Measurements from ENCODE around the gene PI16.
"Not testable (repeated sequence)": the region's sequence is repeated elsewhere in the genome, so short reads cannot be mapped to it uniquely, and the experiment has no call there.

PI16 gene

DNA sequence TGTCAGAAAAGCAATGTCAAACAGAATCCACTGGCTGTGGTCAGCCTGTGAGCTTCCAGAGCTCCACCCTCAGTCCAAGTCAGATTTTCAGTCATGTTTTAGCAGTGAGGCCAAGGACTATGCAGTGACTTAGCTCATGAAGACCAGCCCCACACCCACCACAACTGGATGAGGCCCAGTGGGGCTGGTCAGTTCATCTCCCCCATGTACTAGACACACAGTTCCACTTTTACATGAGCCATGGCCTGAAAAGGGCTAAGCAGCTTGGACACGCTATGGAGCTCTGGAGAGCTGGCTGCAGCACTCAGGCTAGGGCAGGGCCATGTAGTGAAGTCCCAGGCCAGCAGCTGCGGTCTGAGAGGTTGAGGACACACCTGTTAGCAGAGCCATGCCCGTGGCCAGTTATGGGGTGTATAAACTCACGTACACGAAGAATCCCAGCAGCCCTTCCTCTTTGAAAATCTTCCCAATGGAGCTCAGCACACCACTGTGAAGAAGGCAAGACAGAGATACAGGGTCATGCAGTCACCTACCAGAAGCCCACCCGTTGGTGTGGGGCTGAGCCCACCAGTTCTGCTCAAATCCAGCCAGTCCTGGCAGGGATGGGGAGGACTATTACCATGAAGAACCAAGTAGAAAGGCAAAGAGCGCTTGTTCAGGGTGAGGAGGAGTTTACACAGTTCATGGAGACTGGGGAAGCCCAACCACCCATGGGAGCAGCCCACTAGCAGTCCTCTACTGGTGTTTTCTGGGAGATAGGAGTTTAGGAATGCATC lies 20.9 kb downstream of the PI16 start:
- DNase-seq (ENCODE audit: low read depth in 2 of 2): no peak

DNA sequence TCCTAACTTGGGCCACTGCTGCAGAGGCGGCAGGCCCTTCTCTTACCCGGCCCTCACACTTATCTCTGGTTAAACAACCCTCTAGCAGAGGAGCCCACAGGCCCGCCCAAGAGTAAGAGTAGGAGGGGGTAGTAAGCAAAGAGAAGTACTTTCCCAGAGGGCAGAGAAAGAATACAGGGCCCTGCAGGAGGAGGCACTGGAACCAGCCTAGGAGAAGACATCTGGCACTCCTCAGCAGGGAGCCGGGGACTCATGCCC lies 21.4 kb downstream of the PI16 start:
- no peak for DNase-seq (ENCODE audit: low read depth in 2 of 2)

DNA sequence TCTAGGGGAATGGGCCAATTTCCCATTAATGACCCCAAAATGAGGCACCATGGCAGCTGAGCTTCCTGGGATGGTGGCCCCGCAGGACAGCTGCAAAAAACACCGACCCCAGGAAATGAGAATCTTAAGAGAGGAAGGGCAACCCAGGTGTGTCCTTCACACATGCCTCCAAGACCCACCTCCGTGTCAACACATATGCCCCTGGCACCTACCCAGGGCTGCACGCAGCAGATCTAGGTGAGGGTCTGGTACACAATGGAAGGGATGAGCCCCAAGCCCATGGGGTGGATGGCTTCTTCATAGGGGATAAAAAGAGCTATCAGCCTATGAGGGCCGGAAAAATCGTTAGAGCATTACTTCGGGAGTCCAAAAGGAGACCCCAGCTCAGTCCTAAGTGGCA lies 22.0 kb downstream of the PI16 start:
- no peak for DNase-seq (ENCODE audit: low read depth in 2 of 2)

DNA sequence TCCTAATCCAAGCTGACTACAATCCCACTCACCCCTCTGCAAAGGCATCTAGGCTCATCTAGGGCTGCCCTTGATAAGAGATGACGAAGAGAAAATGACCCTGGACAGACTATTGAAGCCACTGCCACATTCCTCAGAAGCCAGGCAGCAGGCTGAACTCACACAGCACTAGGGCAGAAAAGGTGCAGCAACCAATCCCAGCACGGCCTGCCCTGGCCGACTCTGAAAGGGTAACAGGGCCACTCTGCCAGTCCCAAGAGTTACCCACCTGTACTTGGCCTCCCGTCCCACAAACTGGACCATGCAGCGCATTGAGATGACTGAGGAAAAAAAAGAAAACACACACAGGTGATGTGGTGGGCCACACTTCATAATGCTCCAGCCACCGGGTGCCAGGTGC lies 22.4 kb downstream of the PI16 start:
- DNase-seq (ENCODE audit: low read depth in 2 of 2): no peak

DNA sequence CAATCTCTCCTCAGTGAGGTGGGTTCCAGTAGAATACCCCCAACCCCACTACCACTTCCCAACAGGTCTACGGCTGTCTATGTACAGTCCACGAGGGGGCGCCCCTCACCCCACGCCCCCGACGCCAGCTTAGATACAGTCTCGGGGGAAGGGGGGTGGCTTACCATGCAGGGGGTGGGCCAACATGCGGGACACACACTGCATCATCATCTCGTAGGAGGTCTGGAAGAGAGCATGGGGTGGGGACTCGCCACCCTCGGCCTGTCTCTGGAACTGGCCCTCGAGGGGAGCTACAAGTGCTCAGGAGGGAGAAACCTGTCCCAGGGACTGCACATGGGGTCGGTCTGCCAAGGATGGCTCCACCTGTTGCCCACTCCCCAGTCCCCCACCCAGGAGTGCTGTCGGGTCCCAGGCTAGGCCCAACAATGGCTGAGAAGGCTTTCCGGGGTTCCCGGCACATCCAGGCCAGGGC lies 23.0 kb downstream of the PI16 start:
- DNase-seq (ENCODE audit: low read depth in 2 of 2): no peak

DNA sequence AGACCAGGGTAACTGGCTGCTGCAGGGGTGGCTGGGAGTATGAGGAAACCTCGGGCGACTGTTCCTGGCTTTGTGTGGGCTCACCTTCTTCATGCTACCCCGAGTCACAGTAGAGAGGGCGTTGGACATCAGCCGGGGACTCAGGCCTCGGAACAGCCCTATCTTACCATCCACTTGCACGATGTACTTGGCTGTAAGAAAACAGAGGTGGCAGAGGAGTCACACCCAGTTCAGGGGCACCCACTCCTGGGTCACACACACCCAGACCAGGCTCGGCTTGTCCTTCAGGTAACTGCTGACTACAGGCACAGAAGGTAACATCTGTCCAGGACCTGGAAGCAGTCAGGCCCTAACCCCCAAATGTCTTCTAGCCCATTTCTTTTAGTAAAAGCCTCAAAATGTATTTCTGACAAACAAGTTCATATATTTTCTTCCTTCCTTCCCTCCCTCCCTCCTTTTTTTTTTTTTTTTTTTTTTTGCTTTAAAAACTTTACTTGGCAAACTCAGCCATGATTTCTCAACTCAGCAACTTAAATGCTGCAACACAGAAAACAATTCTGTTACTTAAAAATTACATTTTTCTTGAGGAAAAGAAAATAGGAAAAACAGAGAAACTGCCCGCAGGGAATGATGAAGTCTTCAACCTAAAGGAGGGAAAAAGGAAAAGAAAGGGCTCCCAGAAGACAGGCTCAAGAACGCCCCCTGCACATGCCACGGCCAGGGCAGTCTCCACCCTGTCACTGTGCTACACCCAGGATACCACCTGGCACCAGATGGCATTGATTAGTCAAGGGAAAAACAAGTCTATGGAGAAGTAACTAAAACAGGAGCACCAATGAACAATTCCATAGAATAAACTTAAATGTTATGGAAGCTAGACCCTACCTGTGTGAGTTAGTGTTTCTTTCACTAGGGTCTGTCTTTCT lies 24.1 kb downstream of the PI16 start:
- no peak for DNase-seq (ENCODE audit: low read depth in 2 of 2)

DNA sequence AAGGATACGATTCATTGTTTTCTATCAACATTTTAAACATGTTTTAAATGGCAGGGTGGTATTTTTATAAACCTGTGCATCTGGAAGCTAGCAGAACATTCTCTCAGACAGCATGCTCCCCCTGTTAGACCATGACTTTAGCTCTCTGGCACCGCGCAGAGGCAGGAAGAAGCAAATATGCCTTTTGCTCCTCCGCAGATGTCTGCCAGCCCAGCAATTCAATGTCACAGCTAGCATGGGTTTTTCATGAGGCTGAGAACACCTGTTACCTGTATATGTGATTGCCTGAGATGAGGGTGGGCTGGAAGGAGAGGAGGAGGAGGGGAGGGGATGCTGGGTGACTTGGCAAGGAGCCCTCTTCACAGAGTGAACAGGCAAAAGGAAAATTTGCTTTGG lies 24.8 kb downstream of the PI16 start:
- DNase-seq (ENCODE audit: low read depth in 2 of 2): no peak

DNA sequence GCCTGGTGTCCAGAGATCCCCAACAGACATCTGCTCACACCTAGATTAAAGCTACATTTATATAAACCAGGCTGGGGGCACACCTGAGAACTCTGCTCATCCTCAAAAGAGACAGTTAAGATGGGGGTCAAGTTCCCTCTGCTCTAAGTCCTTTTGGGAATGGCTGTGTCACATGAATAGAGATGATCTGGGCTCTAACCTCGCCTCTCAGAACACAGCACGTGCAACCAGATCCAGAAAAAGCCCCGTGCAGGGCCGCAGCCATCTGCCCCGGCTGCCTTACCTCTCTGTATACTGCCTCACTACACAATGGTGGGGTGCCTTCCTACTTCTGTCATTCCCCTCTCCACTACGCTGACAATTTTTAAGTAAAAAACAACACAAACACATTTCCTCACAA lies 25.6 kb downstream of the PI16 start:
- no peak for DNase-seq (ENCODE audit: low read depth in 2 of 2)

DNA sequence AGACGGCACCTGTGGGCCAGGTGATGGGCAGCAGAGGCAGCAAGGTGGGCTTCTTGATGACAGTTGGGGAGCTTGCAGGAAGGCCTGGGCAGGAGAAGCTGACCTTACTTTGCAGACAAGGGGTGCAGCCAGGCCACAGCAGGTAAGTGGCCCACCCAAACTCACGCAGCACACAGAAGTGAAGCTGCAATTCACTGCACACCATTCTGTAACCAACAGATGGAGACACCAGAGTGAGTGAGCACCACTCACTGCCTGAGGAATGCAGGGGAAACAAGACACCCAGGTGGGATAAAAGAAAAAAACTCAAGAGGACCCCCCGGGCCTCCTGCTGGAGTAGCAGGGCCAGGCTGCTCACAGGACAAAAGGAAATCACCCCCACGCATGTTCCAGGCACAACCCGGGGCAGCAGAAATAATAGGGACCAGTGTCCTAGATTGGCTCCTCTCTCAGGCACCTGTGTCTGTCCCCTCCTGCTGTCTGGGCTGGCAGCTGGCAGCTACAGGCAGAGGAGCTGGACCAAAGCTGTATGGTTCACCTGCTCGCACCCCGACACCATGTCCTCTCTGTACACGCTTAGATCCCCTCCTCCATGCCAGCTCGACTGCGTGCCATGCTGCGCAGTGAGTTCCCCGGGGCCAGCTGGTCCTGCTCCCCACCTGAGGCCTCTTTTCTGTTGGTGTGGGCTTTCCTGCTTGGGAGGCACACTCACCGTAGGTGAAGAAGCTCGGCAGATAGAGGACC lies 26.5 kb downstream of the PI16 start:
- DNase-seq (ENCODE audit: low read depth in 2 of 2): no peak

DNA sequence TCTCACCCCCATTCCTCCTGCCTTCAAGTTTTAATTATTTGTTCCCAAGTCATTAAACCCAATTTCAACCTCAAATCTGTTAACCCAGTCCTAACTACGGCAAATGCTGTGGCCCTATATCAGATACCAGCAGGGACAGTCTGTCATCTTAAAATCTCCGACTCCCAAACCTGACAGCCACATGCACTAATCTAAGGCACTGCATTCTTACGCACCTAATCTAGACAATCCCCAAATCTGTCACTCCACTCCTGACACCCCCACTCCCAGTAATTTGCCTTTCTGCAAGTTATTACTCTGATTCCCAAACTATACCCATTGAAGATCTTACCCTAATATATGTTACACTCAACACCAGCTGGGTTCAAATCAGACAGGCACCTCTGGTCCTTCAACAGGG lies 29.0 kb downstream of the PI16 start:
- no peak for DNase-seq (ENCODE audit: low read depth in 2 of 2)

DNA sequence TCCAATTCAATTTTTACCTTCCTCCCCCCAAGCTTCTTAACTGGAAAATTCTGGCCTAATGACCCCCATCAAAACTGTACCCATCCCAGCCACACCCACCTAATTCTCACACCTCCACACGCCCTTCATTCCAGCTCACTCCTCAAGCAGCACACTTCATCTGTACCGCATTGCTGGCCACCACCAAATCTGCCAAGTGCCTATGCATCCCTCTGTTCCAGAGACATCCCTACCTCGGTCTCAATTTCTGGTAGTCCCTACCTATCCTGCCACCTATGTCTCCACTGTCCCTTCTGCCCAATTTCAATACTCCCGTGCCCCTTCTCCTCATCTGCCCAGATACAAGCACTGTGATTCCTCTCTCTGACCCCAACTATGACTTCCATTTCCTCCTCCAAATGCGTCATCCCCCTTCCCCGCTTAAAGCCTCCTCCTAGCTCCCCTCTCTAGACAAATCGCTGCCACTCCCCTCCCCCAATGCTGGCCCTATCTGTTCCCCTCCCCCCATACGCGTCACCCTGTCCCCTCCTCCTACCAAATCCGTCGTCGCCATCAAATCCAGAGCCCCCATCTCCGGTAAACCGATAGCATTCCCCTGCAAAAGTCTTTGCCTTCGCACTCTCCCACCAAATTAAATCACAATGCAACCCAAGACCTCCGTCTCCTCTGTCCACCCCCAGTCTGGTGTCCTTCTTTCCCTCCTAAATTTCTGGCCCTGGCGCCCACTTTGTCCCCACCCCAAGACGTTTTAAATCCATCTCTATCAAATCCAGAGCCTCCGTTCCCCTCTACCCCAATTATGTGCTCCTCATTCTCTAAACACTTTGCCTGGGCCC lies 30.3 kb downstream of the PI16 start:
- DNase-seq (ENCODE audit: low read depth in 2 of 2): peak; percentile 24 to 47

DNA sequence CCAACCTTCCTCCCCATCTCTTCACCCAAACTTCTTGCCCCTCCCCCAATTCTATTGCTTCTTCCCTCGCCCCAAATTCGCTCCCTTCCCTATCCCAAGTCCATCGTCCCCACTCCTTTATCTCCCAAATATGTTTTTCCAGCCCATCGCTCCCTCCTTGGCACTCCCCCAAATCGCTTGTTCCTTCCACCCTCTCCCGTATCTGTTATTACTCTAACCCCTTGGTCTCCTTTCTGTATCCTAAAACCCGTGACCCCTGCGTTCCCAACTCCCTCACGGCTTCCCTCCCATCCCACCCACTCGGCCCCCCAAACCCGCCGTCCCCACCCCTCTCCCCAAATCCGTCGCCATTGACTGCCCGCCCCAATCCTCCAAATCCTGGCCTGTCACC lies 30.9 kb downstream of the PI16 start:
- DNase-seq (ENCODE audit: low read depth in 2 of 2): no peak

DNA sequence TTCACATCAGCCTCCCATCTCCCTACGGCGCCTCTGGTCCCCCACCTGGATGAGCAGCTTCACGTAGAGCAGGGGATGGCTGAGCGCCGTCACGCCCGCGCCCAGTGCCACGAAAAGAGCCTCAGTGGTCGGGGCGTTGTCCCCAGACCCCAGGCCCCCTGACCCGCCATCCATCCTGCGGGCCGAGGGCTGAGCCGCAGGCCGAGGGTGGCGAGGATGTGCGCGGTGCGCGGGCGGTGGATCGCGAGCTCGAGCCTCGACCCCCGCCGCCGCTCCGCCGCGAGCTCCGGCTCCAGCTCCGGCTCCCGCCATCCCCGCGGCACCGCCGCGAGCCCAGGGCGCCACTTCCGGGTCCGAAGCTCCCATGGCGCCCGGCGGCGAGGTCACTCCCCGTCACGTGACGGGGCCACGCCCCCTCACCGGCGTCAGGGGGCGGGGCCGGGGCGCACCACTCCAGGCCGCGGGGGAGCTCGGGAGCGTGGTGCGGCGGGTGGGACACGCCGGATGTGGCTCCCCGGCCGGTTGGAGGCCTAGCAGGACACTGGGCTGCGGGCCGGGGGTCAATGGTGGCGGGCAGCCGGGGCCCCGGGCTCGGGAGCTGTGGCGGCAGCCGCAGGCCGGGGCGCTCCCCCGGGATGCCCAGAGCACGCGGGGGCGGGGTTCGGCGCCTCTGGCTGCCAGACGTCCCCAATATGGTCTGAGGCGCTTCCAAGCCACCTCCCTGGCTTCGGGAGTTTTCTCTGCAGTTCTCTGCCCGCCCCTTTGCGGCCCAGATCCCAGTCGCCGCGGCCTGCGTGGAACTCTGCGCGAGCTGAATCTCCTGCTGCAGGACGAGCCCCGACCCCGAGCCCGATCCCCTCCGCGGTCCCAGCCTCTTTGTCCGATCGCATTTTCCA lies 31.5 kb downstream of the PI16 start, which contains the start of gene MTCH1:
TSS of gene MTCH1 (minus strand) at position 389 of the 896 bp plus-strand sequence. CDS start at position 366, 23 bp downstream.
- peak; percentile 75 to 77 for DNase-seq (ENCODE audit: low read depth in 2 of 2)

DNA sequence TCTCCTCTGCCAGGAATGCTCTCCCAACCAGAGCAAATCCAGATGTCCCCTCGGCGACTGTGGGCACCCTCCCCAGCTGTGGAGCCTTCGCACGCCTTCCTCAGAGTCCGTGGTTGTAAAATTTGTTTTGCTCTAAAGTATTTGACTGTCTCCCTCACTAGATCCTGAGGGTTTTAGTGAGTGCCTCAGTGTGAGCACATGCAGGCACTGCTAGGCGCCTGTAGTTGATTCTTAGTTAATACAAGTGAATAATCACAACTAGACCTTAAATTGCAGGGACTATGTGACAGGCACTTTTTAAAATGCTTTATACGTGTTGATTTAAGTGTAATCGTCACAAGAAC lies 32.1 kb downstream of the PI16 start:
- DNase-seq (ENCODE audit: low read depth in 2 of 2): no peak

DNA sequence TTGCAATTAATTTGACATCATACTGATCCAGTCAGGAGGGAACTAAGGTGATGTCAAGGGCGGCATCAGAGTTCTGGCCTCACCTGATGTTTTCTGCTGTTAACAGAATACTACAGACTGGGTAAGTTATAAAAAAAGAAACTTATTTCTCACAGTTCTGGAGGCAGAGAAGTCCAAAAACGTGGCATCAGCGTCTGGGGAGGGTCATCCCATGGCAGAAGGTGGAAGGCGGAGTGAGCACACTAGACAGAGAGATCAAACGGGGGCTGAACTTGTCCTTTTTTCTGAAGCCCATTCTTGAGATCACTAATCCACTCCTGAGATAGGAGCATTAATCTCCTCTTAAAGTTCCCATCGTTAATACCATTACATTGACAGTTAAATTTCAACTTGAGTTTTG lies 34.7 kb downstream of the PI16 start:
- no peak for DNase-seq (ENCODE audit: low read depth in 2 of 2)

DNA sequence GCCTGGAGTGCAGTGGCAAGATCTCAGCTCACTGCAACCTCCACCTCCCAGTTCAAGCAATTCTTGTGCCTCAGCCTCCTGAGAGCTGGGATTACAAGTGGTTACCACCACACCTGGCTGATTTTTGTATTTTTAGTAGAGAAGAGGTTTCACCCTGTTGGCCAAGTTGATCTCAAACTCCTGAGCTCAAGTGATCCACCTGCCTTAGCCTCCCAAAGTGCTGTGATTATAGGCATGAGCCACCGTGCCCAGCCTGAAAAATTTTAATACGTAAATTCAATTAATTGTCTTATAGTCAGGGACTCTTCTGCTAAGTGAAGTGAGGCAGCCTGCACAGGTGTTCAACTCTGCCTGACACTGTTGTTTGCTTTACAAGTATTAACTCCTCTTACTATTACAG lies 35.9 kb downstream of the PI16 start:
- not testable (repeated sequence) for DNase-seq (ENCODE audit: low read depth in 2 of 2)

DNA sequence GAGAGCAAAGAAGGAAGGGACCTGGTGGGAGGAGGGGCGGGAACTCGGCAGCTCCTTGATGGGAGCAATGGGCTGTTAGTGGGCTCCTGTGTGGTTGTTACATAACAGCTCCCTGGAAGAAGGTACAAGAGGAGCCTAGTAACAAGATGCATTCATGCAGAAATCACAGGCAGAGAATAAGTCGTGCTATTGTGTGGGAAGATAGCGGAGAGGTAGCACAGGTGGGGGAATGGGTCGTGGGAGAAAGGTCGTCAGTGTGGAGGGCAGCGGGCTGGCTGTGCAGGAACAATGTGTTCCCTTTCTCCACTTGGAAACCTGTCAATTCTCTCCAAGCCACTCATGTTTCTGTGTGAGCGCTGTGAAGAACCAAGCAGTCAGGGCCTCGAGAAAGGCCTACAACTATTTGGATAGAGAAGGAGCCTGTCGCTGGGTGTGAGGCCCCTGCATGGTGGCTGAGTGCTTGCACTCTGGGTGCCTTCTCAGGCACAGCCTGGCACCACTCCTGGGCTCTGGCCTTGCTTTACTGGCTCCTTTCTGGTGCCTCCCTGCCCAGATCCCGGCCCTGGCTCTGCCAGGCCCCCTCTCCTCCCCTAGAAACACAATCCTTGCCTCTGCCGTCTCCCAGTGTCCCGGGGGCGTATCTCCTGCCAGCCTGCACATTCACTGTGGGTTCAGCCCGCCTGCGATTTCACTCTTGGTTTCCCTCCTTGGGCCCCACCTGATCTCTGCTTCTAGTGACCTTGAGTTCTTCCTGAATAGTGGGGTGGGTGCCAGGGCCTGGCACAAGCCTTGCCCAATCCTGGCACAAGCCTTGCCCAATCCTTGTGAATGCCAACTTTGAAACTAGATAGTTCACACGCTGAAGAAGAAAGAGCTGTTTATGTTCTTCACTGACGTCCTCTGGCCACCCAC lies 43.5 kb downstream of the PI16 start:
- no peak for DNase-seq (ENCODE audit: low read depth in 2 of 2)

DNA sequence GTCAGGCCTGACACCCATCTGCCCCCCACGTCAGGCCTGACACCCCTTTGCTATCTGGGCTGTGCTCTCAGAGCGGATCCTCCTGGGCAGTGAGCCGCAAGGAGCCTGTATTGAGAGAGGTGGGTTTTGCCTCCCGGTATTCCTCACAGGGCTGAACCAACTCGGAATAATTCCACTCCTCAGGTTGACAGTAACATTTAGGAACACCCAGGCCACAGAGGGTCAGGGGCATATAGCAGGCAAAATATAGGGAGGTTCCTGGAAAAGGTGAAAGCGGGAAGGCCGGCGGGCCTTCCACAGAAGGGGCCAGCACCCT lies 44.1 kb downstream of the PI16 start:
- no peak for DNase-seq (ENCODE audit: low read depth in 2 of 2)

DNA sequence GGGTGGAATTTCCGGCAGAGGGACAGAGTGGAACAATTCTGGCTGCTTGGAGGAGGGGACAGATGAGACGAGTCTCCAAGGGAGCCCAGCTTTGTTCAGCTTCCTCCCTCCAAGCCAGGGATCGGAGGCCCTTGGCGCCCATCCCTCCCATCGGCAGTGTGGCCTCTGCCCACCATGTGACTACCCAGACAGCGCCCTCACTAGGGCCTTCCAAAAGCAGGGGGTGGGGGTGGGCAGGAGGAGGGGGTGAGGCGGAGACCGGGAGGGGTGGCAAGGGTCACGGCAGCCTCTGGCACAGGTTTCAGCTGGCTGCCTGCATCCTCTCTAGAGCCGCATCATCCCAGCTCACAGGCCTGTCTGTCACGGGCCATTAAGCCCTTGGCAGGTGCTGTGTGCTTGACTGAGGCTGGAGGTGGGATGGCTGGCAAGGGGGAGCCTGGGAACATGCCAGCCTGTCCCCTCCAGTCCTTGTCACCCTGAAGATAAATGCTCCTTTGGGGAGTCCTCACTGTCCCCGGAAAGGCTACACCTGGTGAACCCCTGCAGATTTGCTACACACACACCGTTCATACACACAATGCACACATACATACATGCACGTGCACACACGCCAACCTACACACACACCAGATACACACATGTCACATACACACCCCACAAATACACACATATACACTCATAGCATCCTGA lies 44.7 kb downstream of the PI16 start:
- DNase-seq (ENCODE audit: low read depth in 2 of 2): no peak
